Psoas muscle (tissue), 8 donors: ENCODE measurements around the gene PIGV. TPM values are rescaled to one million over a fixed set of nuclear protein-coding genes. Genes with fewer than 3 reads are reported as not detected.
"Not testable (repeated sequence)": the region's sequence is repeated elsewhere in the genome, so short reads cannot be mapped to it uniquely, and the experiment has no call there.

ENCODE experiments used
- ATAC-seq, 4 donors: fragments of 200-7000 bp; cut with Tn5 transposase; one replicate each; pipeline ENCODE4 v1.9.1; 2020; ENCODE audit warnings: moderate library complexity in 3 of 4, mild to moderate bottlenecking in 2 of 4
- DNase-seq, 2 donors: peaks; one replicate each; pipeline ENCODE4 v3.0.0-alpha.2; 2020
- H3K27ac ChIP-seq: fragments of 200-600 bp; one replicate; pipeline ENCODE4 v1.8.0; 2022
- H3K27me3 ChIP-seq, 3 donors: fragments of 200-600 bp in 1 of 3; one replicate each; pipeline versions ENCODE4 v1.6.1 to v1.8.0; 2013 to 2022; ENCODE audit warnings: low read length in 2 of 3, mild to moderate bottlenecking in 2 of 3, moderate library complexity in 1 of 3; ENCODE audit not compliant: insufficient read depth in 3 of 3
- H3K36me3 ChIP-seq, 2 donors: fragments of 200-600 bp in 1 of 2; one replicate each; pipeline versions ENCODE4 v1.6.1 to v1.8.0; 2013 to 2022; ENCODE audit warnings: low read depth in 1 of 2, mild to moderate bottlenecking in 1 of 2, moderate library complexity in 1 of 2; ENCODE audit not compliant: insufficient read depth in 1 of 2
- H3K4me1 ChIP-seq: fragments of 200-600 bp; one replicate; pipeline ENCODE4 v1.8.0; 2022
- H3K4me3 ChIP-seq: fragments of 200-600 bp; one replicate; pipeline ENCODE4 v1.8.0; 2022; ENCODE audit warnings: mild to moderate bottlenecking
- H3K9me3 ChIP-seq: fragments of 200-600 bp; one replicate; pipeline ENCODE4 v1.8.0; 2022
- CTCF ChIP-seq: fragments of 200-600 bp; IDR thresholded peaks from one replicate; pipeline ENCODE4 v1.8.0; 2022; ENCODE audit warnings: antibody characterized with exemption
- WGBS, 3 donors: extraction: QIAGEN DNeasy Blood & Tissue Kit; methylation state at CpG; one replicate each; pipeline versions ENCODE4 v1.1.6 to v1.1.7; 2013; 5-methylcytosine and 5-hydroxymethylcytosine counted together
- intact Hi-C, 2 donors: fragments of 100-400 bp; cut with DNase I; formaldehyde crosslinking; loops; one replicate each; pipeline versions ENCODE4 v1.11.0 to v1.14.2; 2022
- polyA plus RNA-seq, 3 donors: library from polyadenylated mRNA; stranded (reverse); fragments of 200-250 nt; gene quantifications; one replicate each; pipeline ENCODE4 v1.2.3, GENCODE V29; 2013
- total RNA-seq, 4 donors: library from RNA; stranded (reverse); fragmentation: NEBNext Ultra II Directional in 2 of 4; extraction: Animal tissue kit (Norgen Biotek cat#: 25700) in 2 of 4; gene quantifications; one replicate each; pipeline versions ENCODE4 v1.2.1 to v1.2.4, GENCODE V29; 2021 to 2023
- donor health status: healthy with polysubstance abuse.
- donor health status: DM: no; HTN: no; CAD: no; lungs with moderate emphysema.
- donor health status: Bipolar disorder and iron deficiency.
- donor health status: healthy.
- donor health status: DM: yes; HTN: yes; CAD: no.
- donor health status: DM: no; HTN: no; CAD: no.
- donor health status: DM: no; HTN: no; CAD: no.
- donor health status: DM: yes; HTN: yes; CAD: no.

PIGV gene
- total and polyA plus RNA-seq, 7 donors = 2.5 to 7.4 (median 5.1) TPM

- WGBS, 3 donors = 19 to 41% (median 28%) methylated on average over 5 of the region's 5 CpGs
Observed at GRCh38 chr1:26794391-26794790, 6.6 kb downstream of the PIGV start.

GRCh38 chr1:26797627-26798026 is 9.9 kb downstream of the PIGV start:
- Histone ChIP-seq H3K4me1 (peaks cover 45% of the 10 kb centered on the region), H3K27me3 (no peaks in the 10 kb centered on the region), H3K4me3 (no peak overlapping the region), H3K36me3 (peaks cover 2 to 34% of the 10 kb centered on the region in 2 donors), H3K9me3 (no peaks in the 10 kb centered on the region), H3K27ac (peak overlapping the region; percentile 79)
- DNase-seq (no peak), ATAC-seq (no peak)
- intact Hi-C loops = loop anchor here in 1 of 2 donors (10.0 kb wide), 1 partner anchor 303 kb away; no protein-coding TSS in a partner anchor
- no peak for TF ChIP-seq CTCF
- WGBS, 3 donors = 68 to 77% (median 69%) methylated on average over 2 of the region's 2 CpGs

More at GRCh38 chr1:26794391-26794790, 6.6 kb downstream of the PIGV start:
- peaks cover 2 to 47% of the 10 kb centered on the region in 2 donors for H3K36me3 ChIP-seq
- H3K27me3 ChIP-seq = no peaks in the 10 kb centered on the region
- ATAC-seq (peak in 2 of 4 donors; percentile 24 to 67), DNase-seq (no peak)
- H3K4me1 ChIP-seq = peaks cover 40% of the 10 kb centered on the region
- TF ChIP-seq CTCF = no peak
- intact Hi-C loops = loop anchor here in 1 of 2 donors (10.0 kb wide), 1 partner anchor 300 kb away; no protein-coding TSS in a partner anchor
- H3K4me3 ChIP-seq = no peak overlapping the region
- H3K27ac ChIP-seq = no peak overlapping the region
- no peaks in the 10 kb centered on the region for H3K9me3 ChIP-seq

- Histone ChIP-seq H3K4me3 (peak overlapping the region; percentile 22), H3K27me3 (no peaks in the 10 kb centered on the region), H3K36me3 (peaks cover 0 to 14% of the 10 kb centered on the region in 2 donors), H3K9me3 (no peaks in the 10 kb centered on the region), H3K4me1 (peaks cover 40% of the 10 kb centered on the region), H3K27ac (peak overlapping the region; percentile 79)
- peak; percentile 66 to 83 for DNase-seq
- peak; percentile 88 to 91 (median 90) for ATAC-seq
- intact Hi-C loops = loop anchor here in 1 of 2 donors (10.0 kb wide), 1 partner anchor 305 kb away; no protein-coding TSS in a partner anchor
- no peak for TF ChIP-seq CTCF
- WGBS, 3 donors = 5 to 11% (median 10%) methylated on average over 5 of the region's 5 CpGs
Observed at GRCh38 chr1:26799479-26800142, 11.9 kb downstream of the PIGV start.

- H3K36me3 ChIP-seq, intact Hi-C loops, H3K27me3 ChIP-seq, ATAC-seq, H3K9me3 ChIP-seq, H3K27ac ChIP-seq, DNase-seq, H3K4me3 ChIP-seq: not testable (repeated sequence)
- peaks cover 23% of the 10 kb centered on the region for H3K4me1 ChIP-seq
- 94 to 98% (median 95%) methylated on average over 15 to 25 of the region's 36 CpGs for WGBS, 3 donors
Observed at GRCh38 chr1:26803932-26804331, 16.2 kb downstream of the PIGV start.

- DNase-seq (peak in 1 of 2 donors; percentile 35), ATAC-seq (peak; percentile 67 to 88 (median 82))
- WGBS, 3 donors = 53 to 57% (median 56%) methylated on average over 11 of the region's 11 CpGs
- not testable (repeated sequence) for H3K9me3 ChIP-seq, H3K27ac ChIP-seq, H3K36me3 ChIP-seq, H3K4me1 ChIP-seq, H3K27me3 ChIP-seq, H3K4me3 ChIP-seq
- peak; percentile 66 for TF ChIP-seq CTCF
- intact Hi-C loops = loop anchor here in 1 of 2 donors (5.0 kb wide), 1 partner anchor 67 kb away; no protein-coding TSS in a partner anchor
Observed at GRCh38 chr1:26810105-26810504, 22.4 kb downstream of the PIGV start.
